GM04504 (cell line): Measurements from ENCODE around the gene RPL21.
"Not testable (repeated sequence)": the region's sequence is repeated elsewhere in the genome, so short reads cannot be mapped to it uniquely, and the experiment has no call there.

Experiments used
- DNase-seq: peaks from one replicate; pipeline ENCODE4 v3.0.0-alpha.2; 2012; ENCODE audit warnings: low read depth

Gene RPL21

GRCh38 chr13:27251166-27252091 lies at the start of gene RPL21:
TSS of gene RPL21 (plus strand) at chr13:27251558. CDS start at chr13:27253777, 2,219 bp downstream.
- peak; percentile 93 for DNase-seq

DNA sequence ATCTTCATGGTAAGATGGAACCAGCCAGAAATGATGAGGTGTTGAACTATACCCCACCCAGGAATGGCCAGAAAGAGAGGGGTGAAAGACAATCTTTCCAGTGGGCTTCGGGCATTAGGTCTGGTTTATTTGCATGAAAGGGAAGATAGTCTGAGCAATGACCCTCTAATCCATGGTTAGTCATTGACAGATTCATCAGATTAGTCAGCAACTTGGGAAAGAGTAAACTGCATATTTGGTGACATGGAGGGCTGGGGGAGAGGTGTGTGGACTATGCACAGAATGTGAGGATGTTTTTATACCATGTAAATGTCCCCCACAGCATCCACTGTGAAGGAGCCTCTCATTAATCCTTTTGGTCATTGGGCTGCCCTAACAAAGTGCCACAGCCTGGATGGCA lies 49.7 kb upstream of the RPL21 start:
- DNase-seq, result no peak

DNA sequence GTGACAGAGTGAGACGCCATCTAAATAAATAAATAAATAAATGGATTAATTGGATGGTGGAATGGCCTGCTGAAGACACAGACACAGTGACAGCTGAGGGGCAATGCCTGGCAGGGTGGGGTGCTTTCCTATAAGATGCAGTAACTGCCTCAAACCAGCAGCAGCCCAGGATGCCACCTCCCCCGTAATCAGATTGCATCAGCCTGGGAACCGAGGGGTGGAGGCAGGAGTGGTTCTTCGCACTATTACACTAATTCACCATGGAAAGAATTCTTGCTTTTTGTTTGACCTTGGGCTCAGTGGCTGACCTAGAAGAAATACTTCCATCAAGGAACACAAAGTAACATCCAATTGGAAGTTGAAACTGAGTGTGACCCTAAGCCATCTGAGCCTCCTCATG lies 48.2 kb upstream of the RPL21 start:
- DNase-seq, result no peak

DNA sequence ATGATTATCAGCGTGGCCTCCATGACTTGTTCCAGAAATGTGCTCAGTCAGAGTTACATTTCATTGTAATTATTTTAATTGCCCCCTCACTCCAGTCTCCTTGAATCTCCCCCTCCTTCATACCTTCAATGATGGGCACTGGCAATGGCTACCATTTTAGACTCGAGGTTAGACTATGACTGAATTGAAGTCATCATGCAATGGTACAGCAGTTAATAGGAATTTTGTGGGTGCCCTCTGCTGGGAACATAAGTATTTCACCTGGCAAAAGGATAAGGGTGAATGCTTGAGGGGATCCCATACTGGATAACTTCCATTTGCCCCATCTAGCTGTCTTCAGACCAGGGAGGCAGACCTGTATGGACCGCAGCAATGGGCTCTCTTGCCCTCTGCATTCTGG lies 47.5 kb upstream of the RPL21 start:
- no peak for DNase-seq

DNA sequence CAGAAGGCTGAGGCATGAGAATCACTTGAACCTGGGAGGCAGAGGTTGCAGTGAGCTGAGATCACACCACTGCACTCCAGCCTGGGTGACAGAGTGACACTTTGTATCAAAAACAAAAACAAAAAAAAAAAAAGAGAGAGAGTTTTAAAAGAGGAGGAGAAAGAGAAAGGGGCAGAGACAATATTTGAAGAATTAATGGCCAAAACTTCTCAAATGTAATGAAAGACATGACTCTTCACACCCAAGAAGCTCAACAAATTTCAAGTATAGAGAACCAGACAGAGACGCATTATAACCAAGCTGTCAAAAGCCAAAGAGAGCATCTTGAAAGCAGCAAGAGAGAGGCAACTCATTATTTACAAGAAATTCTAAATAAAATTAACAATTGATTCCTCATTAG lies 42.8 kb upstream of the RPL21 start:
- no peak for DNase-seq

GRCh38 chr13:27211271-27211670 lies 40.1 kb upstream of the RPL21 start:
- DNase-seq, result no peak

DNA sequence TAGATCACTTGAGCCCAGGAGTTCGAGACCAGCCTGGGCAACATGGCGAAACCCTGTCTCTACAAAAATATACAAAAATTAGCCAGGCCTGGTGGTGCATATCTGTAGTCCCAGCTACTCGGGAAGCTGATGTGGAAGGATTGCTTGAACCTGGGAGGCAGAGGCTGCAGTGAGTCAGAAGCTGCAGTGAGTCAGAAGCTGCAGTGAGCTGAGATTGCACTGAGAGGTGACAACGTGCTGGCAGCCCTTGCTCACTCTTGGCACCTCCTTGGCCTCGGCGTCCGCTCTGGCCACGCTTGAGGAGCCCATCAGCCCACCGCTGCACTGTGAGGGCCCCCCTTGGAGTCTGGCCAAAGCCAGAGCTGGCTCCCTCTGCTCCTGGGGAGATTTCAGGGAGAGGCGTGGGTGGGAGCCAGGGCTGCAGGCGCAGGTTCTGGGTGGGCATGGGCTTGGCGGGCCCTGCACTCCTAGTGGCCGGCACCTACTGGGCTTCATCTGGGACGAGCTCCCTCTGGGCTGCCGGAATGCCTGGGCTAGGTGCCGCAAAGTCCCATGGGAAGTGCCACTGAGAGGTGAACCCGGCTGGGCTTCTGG lies 39.5 kb upstream of the RPL21 start:
- peak; percentile 43 for DNase-seq

DNA sequence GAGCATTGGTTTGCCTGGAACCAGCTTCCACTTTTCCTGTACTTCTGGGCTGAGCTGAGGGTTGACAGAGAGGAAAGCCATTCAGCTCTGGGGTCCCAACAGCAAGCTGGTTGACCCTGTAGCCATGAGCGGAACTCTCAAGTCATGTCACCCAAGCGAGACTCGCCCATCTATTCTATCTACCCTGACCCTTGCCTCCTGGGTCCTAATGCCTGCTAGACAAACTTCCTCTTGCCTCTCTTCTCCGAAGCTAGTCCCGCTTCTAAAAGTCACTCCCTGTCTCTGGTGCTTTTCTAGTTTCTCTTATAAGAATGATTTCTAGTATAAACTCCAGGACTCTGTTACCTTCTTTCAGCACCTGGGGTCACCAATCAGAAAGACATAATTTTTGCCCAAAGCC lies 38.0 kb upstream of the RPL21 start:
- not testable (repeated sequence) for DNase-seq

- DNase-seq, result not testable (repeated sequence)
Observed at GRCh38 chr13:27217791-27218190, 33.6 kb upstream of the RPL21 start.

DNA sequence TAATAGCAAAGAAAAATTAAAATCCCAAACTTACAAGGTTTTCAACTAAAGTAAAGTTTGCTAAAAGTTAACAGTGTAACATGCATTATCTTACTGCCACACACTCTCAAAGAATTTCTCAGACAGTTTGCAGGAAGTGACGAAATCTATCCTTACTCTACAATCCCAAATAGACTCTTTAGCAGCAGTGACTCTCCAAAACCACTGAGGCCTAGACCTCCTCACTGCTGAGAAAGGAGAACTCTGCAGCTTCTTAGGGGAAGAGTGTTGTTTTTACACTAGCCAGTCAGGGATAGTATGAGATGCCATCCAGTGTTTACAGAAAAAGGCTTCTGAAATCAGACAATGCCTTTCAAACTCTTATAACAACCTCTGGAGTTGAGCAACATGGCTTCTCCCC lies 32.5 kb upstream of the RPL21 start:
- not testable (repeated sequence) for DNase-seq

DNA sequence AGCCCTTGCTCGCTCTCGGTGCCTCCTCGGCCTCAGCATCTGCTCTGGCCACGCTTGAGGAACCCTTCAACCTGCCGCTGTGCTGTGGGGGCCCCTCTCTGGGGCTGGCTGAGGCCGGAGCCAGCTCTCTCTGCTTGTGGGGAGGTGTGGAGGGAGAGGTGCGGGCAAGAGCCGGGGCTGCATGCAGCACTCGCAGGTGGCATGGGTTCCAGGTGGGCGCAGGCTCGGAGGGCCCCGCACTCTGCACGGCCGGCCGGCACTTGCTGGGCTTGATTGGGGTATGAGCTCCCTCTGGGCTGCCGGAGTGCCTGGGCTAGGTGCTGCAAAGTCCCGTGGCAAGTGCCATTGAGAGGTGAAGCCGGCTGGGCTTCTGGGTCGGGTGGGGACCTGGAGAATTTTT lies 31.7 kb upstream of the RPL21 start:
- DNase-seq, result no peak

- DNase-seq, result not testable (repeated sequence)
Observed at GRCh38 chr13:27222100-27222499, 29.3 kb upstream of the RPL21 start.

- no peak for DNase-seq
Observed at GRCh38 chr13:27226991-27227390, 24.4 kb upstream of the RPL21 start.

DNA sequence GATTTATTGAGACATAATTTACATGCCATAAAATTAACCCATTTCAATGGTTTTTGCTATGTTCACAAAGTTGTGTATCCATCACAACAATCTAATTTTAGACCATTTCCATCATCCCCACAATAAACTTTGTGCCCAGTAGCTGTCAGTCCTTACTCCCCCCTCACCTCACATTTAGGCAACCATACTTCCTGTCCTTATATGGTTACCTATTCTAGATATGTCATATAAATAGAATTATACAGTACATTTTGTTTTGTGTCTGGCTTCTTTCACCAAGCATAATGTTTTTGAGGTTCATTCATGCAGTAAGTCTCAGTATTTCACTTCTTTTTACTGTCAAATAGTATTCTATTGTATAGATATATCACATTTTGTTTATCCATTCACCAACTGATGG lies 23.2 kb upstream of the RPL21 start:
- DNase-seq, result no peak

GRCh38 chr13:27229642-27230041 lies 21.7 kb upstream of the RPL21 start:
- no peak for DNase-seq

DNA sequence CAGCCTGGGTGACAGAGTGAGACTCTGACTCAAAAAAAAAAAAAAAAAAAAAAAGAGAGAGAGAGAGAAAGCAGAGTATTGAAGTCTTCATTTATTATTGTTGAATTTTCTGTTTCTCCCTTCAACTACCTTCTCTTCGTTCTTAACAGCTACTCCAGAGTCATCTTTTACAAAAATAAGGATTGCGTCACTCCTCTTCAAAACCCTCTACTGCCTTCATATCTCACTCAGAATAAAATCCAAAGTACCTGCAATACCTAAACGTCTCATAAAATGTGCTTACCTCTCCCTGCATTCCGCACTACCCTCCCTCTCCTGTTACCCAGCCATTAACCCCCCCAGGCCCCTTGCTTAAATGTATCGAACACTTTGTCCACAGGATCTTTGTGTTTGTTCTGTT lies 17.4 kb upstream of the RPL21 start:
- DNase-seq, result no peak

GRCh38 chr13:27236478-27236877 lies 14.9 kb upstream of the RPL21 start:
- no peak for DNase-seq

GRCh38 chr13:27242702-27243101 lies 8.7 kb upstream of the RPL21 start:
- DNase-seq, result no peak

GRCh38 chr13:27245610-27246009 lies 5.7 kb upstream of the RPL21 start:
- no peak for DNase-seq

- no peak for DNase-seq
Observed at GRCh38 chr13:27250833-27251165, 559 bp upstream of the RPL21 start.

GRCh38 chr13:27252467-27252866 lies 1.1 kb downstream of the RPL21 start:
- DNase-seq, result no peak

GRCh38 chr13:27257233-27257568 lies 5.8 kb downstream of the RPL21 start:
- DNase-seq, result no peak

DNA sequence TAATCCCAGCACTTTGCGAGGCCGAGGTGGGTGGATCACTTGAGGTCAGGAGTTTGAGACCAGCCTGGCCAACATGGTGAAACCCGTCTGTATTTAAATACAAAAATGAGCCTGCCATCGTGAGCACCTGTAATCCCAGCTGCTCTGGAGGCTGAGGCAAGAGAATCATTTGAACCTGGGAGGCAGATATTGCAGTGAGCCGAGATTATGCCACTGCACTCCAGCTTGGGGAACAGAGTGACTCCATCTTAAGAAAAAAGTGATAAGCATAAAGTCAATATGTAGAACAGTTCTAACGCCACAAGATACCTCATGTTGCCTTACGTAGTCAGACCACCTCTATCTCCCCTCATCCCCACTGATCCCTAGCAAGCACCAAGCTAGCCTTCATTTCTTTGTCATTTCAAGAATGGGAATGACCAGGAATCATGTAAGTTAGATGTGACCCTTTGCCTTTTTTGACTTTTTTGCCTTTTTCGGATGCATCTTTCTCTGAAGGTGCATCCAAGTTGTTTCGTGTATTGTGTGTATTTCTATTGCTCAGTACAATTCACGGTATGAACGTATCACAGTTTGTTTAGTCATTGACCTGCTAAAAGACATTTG lies 6.4 kb downstream of the RPL21 start:
- DNase-seq, result no peak
